ENCODE data around the gene TMEM255B.

TMEM255B gene

DNA sequence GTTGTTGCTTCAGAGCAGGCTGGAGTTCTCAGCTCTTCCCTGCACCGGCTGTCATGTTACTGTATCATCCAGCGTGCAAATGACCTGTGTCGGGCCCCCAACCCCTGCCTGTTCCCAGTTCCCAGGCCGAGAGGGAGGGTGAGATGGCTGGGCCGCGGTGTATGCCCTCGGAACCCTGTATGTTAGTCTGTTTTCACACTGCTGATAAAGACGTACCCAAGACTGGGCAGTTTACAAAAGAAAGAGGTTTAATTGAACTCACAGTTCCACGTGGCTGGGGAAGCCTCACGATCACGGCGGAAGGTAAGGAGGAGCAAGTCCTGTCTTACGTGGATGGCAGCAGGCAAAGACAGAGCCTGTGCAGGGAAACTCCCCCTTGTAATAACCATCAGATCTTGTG is 10.9 kb downstream of the TMEM255B start:
- no peak for DNase-seq

DNA sequence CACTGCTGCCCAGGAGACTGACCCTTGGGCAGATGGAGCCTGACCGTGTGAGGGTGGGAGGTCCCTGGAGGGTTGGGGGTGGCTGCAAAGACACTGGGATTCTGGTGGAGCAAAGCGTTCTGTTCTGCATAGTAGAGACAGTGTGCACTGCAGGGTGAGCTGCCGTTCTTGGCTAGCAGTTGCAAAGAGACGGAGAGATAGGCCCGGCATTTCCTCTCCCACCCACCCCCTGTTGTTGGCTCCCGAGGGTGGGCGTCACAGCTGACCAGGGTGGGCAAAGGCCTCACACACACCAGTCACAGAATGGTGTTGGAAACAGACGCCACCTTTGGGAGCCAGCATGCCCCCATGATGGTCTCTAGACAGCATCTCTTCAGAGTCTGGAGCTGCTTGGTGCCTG is 11.4 kb downstream of the TMEM255B start:
- DNase-seq, result no peak

DNA sequence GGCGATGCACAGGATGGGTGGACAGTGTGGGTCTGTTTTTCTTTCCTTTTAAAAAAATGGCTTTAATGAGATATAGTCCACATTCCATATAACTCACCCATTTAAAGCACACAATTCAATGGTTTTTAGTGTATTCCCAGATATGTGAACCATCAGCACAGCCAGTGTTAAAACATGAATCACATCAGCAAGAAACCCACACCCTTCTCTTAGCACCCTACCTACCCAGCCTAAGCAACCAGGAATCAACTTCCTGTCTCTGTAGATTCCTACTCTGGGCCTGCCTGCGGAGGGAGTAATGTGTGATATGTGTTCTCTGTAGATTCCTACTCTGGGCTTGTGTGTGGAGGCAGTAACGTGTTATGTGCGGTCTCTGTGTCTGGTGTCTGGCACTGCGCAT is 11.9 kb downstream of the TMEM255B start:
- DNase-seq, result no peak

DNA sequence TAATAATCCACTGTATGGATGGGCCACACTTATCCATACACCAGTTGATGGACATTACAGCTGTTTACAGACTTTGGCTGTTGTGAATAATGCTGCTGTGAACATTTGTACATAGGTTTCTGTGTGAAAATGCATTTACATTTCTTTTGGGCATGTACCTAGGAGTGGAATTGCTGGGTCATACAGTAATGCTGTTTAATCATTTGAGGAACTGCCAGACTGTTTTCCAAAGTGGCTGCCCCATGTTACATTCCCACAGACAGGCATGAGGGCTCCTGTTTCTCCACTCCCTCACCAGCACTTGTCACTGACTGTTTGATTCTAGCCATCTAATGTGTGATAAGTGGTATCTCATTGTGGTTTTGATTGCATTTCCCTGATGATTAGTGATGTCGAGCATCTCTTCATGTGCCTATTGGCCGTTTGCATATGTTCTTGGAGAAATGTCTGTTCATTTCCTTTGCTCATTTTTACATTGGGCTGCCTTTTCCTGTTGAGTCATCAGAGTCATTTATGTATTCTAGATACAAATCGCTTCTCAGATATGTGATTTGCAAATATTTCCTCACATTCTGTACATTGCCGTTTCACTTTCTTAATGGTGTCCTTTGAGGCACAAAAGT is 12.8 kb downstream of the TMEM255B start:
- DNase-seq, result no peak

DNA sequence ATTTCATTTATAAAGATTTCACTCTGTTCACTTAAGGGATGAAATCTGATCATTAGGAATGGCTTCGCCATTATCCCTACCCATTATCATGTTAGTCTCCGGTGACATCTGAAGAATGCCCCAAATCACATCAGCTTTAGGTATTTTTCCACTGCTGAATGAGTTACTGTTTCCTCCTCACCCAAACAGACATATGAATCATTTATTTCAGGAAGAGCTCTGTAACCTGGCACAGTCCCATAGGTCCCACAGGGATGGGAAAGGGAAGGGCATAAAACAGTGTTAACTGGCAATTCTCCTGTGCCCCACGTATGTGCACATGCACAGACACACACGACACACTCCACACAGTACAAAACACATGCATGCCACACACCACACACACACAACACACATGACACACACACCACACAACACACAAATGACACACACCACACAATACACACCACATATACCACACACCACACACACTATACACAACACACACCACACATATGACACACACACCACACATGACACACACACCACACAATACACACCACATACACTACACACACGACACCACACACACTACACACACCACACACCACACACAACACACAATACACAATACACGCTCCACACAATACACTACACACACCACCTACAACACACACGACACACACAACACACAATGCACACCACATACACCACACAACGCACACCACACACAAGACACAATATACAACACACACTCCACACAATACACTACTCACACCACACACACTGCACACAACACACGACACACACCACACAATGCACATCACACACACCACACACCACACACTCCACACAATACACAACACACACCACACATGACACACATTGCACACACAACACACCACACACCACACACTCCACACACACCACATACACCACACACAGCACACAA is 15.4 kb downstream of the TMEM255B start:
- DNase-seq, result no peak

DNA sequence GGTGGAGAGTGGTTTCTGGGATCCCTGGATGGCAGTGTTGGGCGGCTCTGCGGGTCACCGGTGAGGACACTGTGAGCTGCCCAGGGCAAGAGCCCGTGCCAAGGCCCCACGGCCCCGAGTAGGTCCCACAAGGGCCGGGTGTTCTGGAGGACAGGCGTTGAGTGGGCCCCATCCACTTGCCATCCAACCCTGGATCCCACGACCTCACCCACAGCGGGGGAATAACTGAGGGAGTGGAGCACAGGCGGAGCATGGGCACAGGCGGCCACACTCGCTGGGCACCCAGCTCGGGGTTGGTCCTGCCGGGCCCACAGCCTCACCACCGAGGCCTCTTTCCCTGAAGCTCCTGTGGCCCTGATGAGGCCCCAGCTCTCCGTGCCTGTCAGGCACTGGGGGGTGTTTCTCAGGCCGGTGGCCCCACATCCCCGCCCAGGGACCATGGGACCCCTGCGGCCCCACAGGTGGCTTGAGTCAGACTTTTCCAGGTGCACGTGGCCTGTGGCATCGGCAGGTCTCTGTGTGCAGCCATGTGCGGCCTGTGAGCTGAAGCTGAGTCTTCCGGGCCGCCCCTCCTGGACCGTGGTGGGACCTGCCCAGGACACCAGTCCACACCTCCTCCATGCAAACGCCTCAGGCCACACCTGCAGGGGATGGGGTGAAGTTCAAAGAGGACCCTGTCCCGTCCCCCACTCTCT is 16.6 kb downstream of the TMEM255B start:
- DNase-seq, result no peak

DNA sequence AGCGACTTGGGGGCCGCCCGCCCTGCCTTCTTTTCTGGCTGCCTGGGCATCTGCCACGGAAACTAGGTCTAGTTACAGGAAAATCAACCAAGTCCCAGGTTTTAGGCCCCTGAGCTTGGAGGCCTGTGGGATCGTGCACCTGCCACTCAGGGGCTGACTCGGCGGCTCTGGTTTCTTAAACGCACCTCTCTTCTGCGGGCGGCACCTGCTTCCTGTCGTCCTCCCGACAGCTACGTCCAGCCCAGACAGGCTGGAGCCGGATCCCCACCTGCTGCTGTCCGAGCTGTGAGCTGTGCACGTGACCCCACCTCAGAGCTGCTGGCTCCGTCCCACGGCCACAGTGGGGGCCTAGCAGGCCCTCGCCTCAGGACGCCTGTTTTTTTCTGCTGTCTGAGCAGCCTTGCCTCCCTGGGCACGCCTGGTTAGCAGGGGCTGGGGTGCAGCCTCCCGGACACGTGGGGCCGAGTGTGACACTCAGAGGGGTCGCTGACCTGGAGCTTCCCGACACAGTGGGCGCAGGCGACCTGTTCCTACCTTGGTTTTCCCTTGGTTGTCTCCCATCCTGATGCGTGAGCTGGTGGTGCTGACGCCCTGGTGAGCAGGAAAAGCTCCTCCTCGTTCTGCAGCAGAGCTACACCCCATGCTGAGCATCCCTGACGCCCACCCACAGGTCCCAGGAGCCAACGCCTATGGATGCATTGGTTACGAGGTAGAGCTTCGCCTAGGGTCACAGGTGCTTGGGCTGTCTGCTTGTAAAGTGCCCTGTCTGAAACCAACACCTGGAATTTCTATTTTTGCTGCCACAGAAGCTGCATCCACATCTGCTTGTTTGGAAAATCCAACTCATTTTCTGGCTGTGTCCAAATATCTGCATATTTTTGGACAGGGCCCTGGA is 17.5 kb downstream of the TMEM255B start:
- no peak for DNase-seq

DNA sequence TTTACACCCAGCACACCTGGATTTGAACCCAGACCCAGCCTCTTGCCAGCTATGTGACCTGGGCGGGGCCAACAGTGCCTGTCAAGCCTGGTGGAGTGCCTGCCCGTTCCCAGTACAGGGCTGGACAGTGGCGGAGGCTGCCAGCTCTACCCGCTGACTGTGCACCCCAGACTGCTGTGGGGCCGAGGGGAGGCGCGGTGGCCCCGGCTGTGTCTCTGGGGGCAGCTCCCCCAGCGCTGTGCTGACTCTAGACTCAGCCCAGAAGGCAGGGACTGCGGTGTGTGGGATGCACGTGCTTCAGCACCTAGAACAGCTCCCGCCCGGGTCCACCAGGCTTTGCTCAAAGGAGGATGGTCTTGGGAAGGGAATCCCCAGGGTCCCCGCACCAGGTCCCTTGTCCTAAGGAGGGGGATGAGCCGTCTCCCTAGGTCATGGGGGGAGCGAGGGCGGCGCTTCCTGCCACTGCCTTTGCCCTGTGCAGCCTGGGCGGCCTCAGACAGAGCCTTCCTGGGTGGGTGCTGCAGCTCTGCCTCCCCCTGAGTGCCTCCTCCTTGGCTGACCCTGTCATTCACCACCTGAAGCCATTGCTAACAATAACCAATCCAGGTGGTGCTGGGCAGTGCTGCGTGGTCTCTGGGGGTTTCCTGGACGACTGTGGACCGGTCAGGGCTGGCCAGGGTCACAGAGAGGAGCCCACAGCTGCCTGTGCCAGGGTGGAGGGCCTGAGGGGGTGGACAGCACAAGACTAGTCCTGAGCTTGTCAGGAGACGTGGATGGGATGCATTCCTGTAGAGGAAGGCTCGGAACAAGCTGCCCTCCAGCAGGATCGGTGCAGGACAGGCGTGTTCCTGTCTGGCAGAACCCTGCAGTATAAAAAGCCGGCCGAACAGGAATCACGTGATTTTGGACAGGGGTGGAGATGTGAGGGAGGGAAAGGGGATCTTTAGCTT is 18.6 kb downstream of the TMEM255B start:
- no peak for DNase-seq

DNA sequence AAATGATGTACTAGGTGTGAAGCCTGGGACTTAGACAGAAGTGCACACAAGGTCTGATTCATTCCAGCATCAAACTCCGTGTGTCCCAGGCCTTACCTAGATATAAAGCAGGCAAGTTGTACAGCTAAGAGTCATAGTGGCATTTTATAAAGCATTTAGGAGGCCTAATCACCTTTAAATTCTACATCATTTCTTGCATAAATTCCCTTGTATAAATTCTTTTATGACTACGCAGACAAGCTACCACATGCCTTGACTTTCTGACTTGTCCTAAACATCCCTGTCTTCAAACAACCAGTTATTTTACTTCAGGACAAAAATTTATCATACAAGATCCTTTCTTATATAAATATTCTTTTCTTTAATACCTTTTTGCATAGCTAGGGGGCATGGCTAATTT is 22.5 kb downstream of the TMEM255B start:
- no peak for DNase-seq

DNA sequence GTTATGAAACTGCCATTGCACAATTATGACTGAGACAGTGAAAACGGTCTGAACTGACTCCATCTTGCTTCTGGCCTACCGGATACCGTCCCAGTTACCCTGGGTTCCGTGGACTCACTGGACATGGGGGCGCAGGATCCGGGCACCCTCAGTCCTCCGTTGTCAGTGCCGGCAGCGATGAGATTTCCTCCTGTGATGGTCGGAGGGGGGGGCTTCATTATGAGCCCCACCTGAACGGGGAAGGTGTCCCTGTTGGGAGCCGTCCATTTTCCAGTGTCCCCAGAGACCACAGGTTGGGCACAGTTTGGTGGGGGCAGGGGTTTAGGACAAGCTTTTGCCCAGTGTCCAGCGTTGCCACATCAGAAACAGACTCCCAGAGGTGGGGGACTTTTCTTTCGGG is 23.4 kb downstream of the TMEM255B start:
- DNase-seq, result no peak

DNA sequence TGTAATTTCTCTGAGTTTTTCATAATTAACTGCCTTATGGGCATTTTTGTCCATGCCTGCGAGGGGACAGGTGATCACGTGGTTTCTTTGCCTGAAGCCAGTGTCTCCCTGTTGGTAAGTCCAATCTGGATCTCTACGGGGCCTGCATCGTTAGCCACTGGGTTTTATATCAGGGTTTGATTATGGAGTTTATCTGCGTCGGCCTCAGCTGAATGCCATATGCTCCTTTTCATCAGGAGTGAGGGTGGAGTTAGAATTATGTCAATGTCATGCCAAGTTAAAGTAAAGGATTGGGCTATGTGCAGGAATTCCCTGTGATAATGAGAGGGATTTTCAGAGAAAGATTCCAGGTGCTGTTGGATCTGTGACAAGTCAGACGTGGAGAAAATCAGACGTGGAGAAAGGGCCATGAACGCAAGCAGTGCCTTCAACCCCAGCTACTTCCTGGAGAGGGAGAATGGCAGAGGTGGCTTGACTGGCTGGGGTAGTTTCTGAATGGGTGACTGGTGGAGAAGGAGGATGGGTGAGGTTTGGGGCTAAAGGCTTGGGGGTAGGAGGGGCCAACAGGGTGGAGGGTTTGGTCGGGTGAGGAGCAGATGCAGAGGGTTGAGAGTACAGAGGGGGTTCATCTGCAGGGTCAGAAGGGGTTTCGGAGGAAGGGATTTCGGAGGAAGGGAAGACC is 24.3 kb downstream of the TMEM255B start:
- no peak for DNase-seq

DNA sequence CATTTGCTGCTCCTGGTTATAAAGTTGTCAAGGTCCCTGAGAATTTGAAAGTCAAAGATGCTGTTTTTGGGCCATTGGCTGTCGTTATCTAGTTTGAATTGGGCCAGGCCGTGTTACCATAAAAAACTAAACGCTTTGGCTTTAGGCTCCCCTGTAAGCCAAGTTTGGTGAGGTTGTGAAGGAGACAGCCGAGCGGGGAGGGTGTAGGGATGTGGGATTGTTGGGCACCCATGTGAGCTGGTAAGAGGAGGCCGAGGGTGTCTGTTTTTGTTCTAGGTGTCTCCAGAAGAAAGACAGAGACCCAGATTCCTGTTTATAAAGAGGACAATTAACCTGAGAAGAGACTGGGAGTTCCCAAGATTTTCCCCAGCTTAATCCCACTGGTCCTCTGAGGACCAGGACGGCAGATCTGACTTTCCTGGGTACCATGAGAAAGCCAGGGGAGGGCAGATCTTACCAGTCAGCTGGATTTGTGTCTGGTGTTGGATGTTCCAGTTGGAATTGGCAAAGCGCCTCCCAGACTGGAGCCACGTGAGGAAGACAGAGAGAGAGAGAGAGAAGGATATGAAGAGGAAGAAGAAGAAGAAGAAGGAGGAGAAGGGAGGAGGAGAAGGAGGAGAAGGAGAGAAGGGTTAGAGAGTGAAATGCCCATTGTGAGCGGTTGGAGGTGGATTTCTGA is 25.1 kb downstream of the TMEM255B start:
- no peak for DNase-seq

DNA sequence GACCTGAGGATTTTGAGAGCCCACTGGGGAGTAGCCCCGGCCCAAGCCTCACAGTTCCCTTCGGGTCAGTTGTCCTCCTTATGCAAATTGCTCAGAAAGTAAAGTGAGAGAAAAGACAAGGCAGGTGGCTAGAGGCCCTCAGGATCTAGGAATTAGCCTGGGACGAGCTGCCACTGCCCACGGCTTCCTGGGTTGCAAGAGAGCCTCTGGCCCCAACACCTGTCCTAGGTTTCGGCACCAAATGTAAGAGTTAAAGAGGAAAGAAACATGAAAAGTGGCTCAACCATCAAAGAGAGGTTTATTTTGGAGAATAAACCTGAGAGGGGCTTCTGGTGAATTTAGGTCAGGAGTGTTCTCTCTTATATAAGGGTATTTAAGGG is 25.6 kb downstream of the TMEM255B start:
- no peak for DNase-seq

DNA sequence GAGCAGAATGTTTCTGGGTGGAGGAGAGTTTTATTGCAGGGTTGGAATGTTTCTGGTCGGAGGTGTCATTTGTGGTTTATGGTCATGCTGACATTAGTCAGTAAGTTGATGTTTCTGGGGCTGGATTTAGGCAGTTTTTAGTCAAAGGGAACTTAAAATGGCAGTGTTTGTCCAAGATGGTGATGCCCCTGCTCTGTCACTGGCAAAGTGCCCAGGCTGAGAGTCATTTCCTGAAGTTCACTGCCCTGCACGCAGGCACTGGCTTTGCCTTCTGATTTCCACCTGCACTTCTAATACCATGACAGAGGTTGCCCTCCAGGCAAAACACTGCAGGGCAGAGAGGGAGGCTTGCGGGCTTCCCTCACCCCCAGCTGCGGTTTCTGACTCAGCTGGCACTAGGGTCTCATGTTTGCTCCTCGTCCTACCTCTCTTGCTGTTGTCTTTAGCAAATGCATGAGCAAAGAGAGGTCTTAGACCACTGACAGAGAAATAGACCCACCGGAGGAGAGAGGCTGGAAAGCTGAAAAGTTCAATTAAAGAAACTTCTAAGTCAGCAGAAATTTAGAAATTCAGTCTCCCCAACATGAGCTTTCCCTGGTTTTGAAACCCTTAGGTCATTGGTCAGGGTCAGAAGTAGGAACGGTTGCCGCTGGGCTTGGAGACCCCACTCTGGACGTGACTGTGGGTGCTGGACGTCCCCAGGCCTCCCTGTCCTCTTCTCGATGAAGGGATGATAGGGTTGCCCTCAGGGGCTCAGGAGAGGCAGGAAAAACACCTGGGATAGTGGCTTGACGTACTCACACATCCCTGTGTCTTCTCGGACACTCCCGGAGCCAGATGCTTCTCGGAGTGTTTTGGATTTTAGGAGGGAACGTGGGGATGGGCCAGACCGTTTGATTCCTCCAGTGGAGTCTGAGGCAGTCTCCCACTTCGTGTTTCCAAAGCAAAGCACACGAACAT is 26.3 kb downstream of the TMEM255B start:
- DNase-seq, result no peak

DNA sequence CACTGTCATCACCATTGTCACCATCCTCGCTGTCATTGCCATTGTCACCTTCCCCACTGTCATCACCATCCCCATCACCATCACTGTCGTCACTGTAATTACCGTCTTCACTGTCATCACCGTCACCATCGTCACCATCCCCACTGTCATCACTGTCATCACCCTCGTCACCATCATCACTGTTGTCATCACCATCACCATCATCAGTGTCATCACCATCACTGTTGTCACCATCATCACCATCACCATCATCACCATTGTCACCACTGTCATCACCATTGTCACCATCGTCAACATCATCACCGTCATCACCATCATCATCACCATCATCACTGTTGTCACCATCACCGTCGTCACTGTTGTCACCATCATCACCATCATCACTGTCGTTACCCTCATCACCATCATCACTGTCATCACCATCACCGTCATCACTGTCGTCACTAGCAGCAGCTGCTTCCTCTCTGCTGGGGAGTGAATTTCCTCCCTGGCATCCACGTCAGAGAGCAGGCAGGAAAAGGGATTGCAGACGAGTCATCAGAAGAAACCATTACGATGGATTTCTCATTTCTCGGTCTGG is 27.3 kb downstream of the TMEM255B start:
- no peak for DNase-seq

DNA sequence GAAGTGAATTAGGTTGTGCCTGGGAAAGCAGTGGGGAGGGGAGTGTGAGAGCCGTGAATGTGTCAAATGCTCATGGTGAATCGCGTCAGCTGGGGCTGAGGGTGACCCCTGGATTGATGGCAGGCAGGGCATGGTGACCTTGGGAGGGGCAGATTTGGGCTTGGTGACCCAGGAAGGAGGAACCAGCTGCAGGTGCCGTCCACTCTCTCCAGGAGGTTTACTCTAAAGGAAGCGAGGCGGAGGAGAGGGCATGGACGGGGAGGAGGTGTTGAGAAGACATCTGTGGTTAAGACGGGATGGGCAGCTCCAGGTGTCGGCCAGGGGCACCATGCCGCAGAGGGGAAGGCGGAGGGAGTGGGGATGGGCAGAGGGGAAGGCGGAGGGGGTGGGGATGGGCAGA is 28.7 kb downstream of the TMEM255B start:
- no peak for DNase-seq

DNA sequence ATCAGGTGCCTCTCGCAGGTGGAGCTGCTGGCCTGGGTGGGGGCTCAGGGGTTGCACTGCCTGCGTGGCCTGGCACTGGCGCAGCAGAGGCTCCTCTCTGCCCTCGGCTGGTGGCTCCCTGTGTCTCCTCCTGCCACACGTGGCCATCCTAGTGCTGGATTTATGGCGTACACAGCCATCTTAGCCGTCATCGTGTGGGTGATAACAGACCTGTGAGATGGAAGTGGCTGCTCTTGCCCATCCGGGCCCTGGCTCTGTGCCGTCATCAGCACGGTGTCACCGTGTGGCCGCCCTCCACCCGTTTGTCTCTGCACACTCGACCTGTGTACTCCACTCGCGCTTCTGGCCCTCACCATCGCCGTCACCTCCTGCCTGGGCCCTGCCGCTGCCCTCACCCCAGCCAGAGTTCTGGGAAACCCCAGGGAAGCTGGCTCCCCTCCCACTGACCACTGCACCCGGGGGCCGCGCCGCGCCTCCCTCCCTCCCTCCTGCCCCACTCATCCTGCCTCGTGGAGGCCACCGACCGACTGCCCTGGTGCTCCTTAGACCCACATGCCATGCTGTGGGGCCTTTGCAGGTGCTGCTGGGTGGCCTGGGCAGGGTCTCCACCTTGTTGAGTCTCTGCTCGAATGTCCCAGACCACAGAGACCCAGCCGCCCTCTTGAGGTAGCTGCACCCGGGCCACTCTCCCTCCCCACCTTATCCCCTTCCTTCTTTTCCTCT is 29.5 kb downstream of the TMEM255B start:
- no peak for DNase-seq

DNA sequence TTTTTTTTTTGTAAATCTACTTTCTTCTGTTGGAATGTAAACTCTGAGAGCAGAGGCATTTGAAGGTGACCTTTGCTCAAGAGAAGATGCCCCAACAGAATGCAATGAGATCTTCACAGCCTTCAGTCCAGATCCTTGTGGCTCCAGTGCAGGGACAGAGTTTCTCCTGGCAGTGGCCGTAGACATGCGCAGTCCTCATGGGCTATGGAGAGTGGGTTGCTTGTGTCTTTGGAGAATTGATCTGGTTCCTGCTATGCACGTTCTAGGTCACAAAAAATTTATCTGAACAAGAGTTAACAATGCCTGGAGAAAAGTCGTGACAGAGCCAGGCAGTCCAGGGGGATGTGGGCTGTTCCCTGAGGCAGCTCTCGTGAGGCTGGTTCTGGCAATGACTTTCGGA is 30.1 kb downstream of the TMEM255B start:
- DNase-seq, result no peak
